ENCODE measurements around the gene ENTHD1.

Gene ENTHD1

GRCh38 chr22:39925909-39926679 is 32.5 kb upstream of the ENTHD1 start:
- Histone ChIP-seq H4K20me1 (ENCODE audit: low read depth, low read length) (no peaks in the 10 kb centered on the region), H3K9me2 (replicated peaks; ENCODE audit: insufficient read depth, low read length) (no peaks in the 10 kb centered on the region), H3K27ac (ENCODE audit: low read depth, low read length) (no peak overlapping the region), H3K27me3 (ENCODE audit: low read length) (no peaks in the 10 kb centered on the region), H3K4me2 (ENCODE audit: low read depth, low read length, poor library complexity, severe bottlenecking) (no peak overlapping the region), H3K4me3 (ENCODE audit: insufficient read depth, low read length, poor library complexity, severe bottlenecking) (no peak overlapping the region), H3K79me2 (ENCODE audit: insufficient read depth, low read length) (no peaks in the 10 kb centered on the region), H3F3A (ENCODE audit: insufficient read depth) (no peaks in the 10 kb centered on the region), H2AFZ (ENCODE audit: low read depth, low read length, severe bottlenecking) (no peak overlapping the region), H3K9ac (ENCODE audit: low read length) (no peak overlapping the region), H3K36me3 (ENCODE audit: low read length) (no peaks in the 10 kb centered on the region), H3K9me3 (ENCODE audit: insufficient read depth, low read length) (no peaks in the 10 kb centered on the region)
- no peak for TF ChIP-seq CTCF (IDR thresholded peaks at IDR 0.05; ENCODE audit: insufficient read depth, low read length, poor library complexity, severe bottlenecking)
- TF ChIP-seq EZH2phosphoT487 (conservative IDR thresholded peaks at IDR 0.05; ENCODE audit: low read length): no peak

GRCh38 chr22:39925273-39925672 is 31.7 kb upstream of the ENTHD1 start:
- no peaks in the 10 kb centered on the region for H3K36me3 ChIP-seq (ENCODE audit: low read length)
- no peak overlapping the region for H3K9ac ChIP-seq (ENCODE audit: low read length)
- H3K27me3 ChIP-seq (ENCODE audit: low read length): no peaks in the 10 kb centered on the region

GRCh38 chr22:39924286-39924685 is 30.7 kb upstream of the ENTHD1 start:
- no peak overlapping the region for H3K9ac ChIP-seq (ENCODE audit: low read length)
- H3K9me3 ChIP-seq (ENCODE audit: insufficient read depth, low read length): no peaks in the 10 kb centered on the region
- H3K27me3 ChIP-seq (ENCODE audit: low read length): no peaks in the 10 kb centered on the region
- TF ChIP-seq EZH2phosphoT487 (conservative IDR thresholded peaks at IDR 0.05; ENCODE audit: low read length) (no peak), CTCF (IDR thresholded peaks at IDR 0.05; ENCODE audit: insufficient read depth, low read length, poor library complexity, severe bottlenecking) (no peak)
- no peaks in the 10 kb centered on the region for H3K36me3 ChIP-seq (ENCODE audit: low read length)
- no peaks in the 10 kb centered on the region for H4K20me1 ChIP-seq (ENCODE audit: low read depth, low read length)
- H3K79me2 ChIP-seq (ENCODE audit: insufficient read depth, low read length): no peaks in the 10 kb centered on the region
- no peak overlapping the region for H2AFZ ChIP-seq (ENCODE audit: low read depth, low read length, severe bottlenecking)
- H3K4me3 ChIP-seq (ENCODE audit: insufficient read depth, low read length, poor library complexity, severe bottlenecking): no peak overlapping the region
- no peaks in the 10 kb centered on the region for H3K9me2 ChIP-seq (replicated peaks; ENCODE audit: insufficient read depth, low read length)
- no peak overlapping the region for H3K4me2 ChIP-seq (ENCODE audit: low read depth, low read length, poor library complexity, severe bottlenecking)
- H3K27ac ChIP-seq (ENCODE audit: low read depth, low read length): no peak overlapping the region
- H3F3A ChIP-seq (ENCODE audit: insufficient read depth): no peaks in the 10 kb centered on the region

More at GRCh38 chr22:39925273-39925672, 31.7 kb upstream of the ENTHD1 start:
- Histone ChIP-seq H4K20me1 (ENCODE audit: low read depth, low read length) (no peaks in the 10 kb centered on the region), H3F3A (ENCODE audit: insufficient read depth) (no peaks in the 10 kb centered on the region), H3K4me3 (ENCODE audit: insufficient read depth, low read length, poor library complexity, severe bottlenecking) (no peak overlapping the region), H2AFZ (ENCODE audit: low read depth, low read length, severe bottlenecking) (no peak overlapping the region), H3K4me2 (ENCODE audit: low read depth, low read length, poor library complexity, severe bottlenecking) (no peak overlapping the region), H3K79me2 (ENCODE audit: insufficient read depth, low read length) (no peaks in the 10 kb centered on the region), H3K9me2 (replicated peaks; ENCODE audit: insufficient read depth, low read length) (no peaks in the 10 kb centered on the region), H3K9me3 (ENCODE audit: insufficient read depth, low read length) (no peaks in the 10 kb centered on the region), H3K27ac (ENCODE audit: low read depth, low read length) (no peak overlapping the region)
- TF ChIP-seq CTCF (IDR thresholded peaks at IDR 0.05; ENCODE audit: insufficient read depth, low read length, poor library complexity, severe bottlenecking) (no peak), EZH2phosphoT487 (conservative IDR thresholded peaks at IDR 0.05; ENCODE audit: low read length) (no peak)

Data from SU-DHL-6 (cell line).